K562 (cell line): Measurements from ENCODE around the gene PPP1R14B. TPM values are rescaled to one million over a fixed set of nuclear protein-coding genes. Genes with fewer than 3 reads are reported as not detected.
A peak's percentile ranks its signal among the peaks of the same experiment; 100 is the strongest.

Experiments used
- ATAC-seq: fragments of 200-7000 bp; cut with Tn5 transposase; 3 replicates; pipeline ENCODE4 v1.9.1; 2020; ENCODE audit warnings: moderate library complexity
- BruUV-seq: library from RNA; stranded (reverse); fragments of 400-500 nt; replicated peaks from 2 replicates; lab custom pipeline; 2021; lab: Mats Ljungman, UMichigan
- CTCF ChIA-PET: fragments of 300-600 bp; formaldehyde crosslinking; extraction: SDS; loops from one replicate; lab custom pipeline; 2021; ENCODE audit warnings: low intra/inter-chr PET ratio; lab: Yijun Ruan, JAX
- POLR2A ChIA-PET: fragments of 300-600, 350-650 bp; sonication (Branson Sonifier 250); formaldehyde crosslinking; extraction: SDS; loops from one replicate; lab custom pipeline; 2021; ENCODE audit warnings: antibody characterized with exemption, inconsistent platforms; lab: Yijun Ruan, JAX
- DNase-seq, 4 experiments: peaks; one replicate each; pipeline versions ENCODE4 v3.0.0 to v3.0.0-alpha.2; 2011 to 2018; ENCODE audit warnings: low spot score in 3 of 4, mixed read lengths in 3 of 4; ENCODE audit errors: extremely low read depth in 1 of 4
- FAIRE-seq: peaks from 2 replicates; lab custom pipeline; 2011; peaks lifted over from hg19 to GRCh38; lab: Jason Lieb, UNC
- H2AFZ ChIP-seq: 2 replicates; pipeline ENCODE4 v1.6.0; 2011; ENCODE audit warnings: low read depth, low read length, control low read depth, inconsistent platforms
- H3K27ac ChIP-seq: fragments of 200-600 bp; 3 replicates; pipeline ENCODE4 v1.8.0; 2011; ENCODE audit warnings: low read depth, mild to moderate bottlenecking, control low read depth, inconsistent platforms, low read length, moderate library complexity, mixed read lengths; ENCODE audit errors: extremely low read depth
- H3K27me3 ChIP-seq, 2 experiments: fragments of 300-600 bp in 1 of 2; 2 replicates in 1 of 2; 3 replicates in 1 of 2; pipeline versions ENCODE4 v1.6.0 to v1.8.0; 2011; ENCODE audit warnings: inconsistent platforms in 2 of 2, low read length in 2 of 2, mild to moderate bottlenecking in 1 of 2, mixed read lengths in 1 of 2, moderate library complexity in 1 of 2; ENCODE audit not compliant: control insufficient read depth in 2 of 2, insufficient read depth in 2 of 2
- H3K36me3 ChIP-seq: fragments of 300-600 bp; 3 replicates; pipeline ENCODE4 v1.8.0; 2011; ENCODE audit warnings: mild to moderate bottlenecking, low read length, inconsistent platforms; ENCODE audit not compliant: control insufficient read depth, insufficient read depth
- H3K4me1 ChIP-seq, 2 experiments: fragments of 200-600 bp in 1 of 2; replicated peaks in 1 of 2; 2 replicates in 1 of 2; 3 replicates in 1 of 2; pipeline versions ENCODE4 v1.5.1 to v1.8.0; 2011; ENCODE audit warnings: inconsistent platforms in 2 of 2, low read length in 2 of 2, mild to moderate bottlenecking in 1 of 2, mixed read lengths in 1 of 2, moderate library complexity in 1 of 2; ENCODE audit not compliant: control insufficient read depth in 2 of 2, insufficient read depth in 2 of 2
- H3K4me2 ChIP-seq: 2 replicates; pipeline ENCODE4 v1.6.1; 2011; ENCODE audit warnings: low read length, control low read depth, inconsistent platforms, mixed read lengths; ENCODE audit not compliant: insufficient read depth
- H3K4me3 ChIP-seq: fragments of 200-600 bp; sonication (generic), shearing (Covaris generic); 2 replicates; pipeline ENCODE4 v1.5.1; 2016; ENCODE audit warnings: control low read depth, inconsistent platforms
- H3K79me2 ChIP-seq: fragments of 200-600 bp; 3 replicates; pipeline ENCODE4 v1.8.0; 2011; ENCODE audit warnings: low read length, inconsistent platforms; ENCODE audit not compliant: control insufficient read depth, insufficient read depth
- H3K9ac ChIP-seq, 2 experiments: 2 replicates each; pipeline versions ENCODE4 v1.6.0 to v1.6.1; 2011; ENCODE audit warnings: low read depth in 2 of 2, low read length in 2 of 2, control low read depth in 1 of 2, inconsistent platforms in 1 of 2, mild to moderate bottlenecking in 1 of 2, mixed read lengths in 1 of 2; ENCODE audit not compliant: insufficient read depth in 1 of 2
- H3K9me1 ChIP-seq: one replicate; pipeline ENCODE4 v1.6.0; 2011; ENCODE audit warnings: inconsistent platforms, mild to moderate bottlenecking, low read length, moderate library complexity; ENCODE audit not compliant: control insufficient read depth, insufficient read depth
- H3K9me3 ChIP-seq: replicated peaks from 2 replicates; pipeline ENCODE4 v1.5.1; 2011; ENCODE audit warnings: low read depth, low read length, inconsistent platforms; ENCODE audit not compliant: control insufficient read depth, insufficient read depth
- H4K20me1 ChIP-seq: replicated peaks from 2 replicates; pipeline ENCODE4 v1.6.1; 2011; ENCODE audit warnings: low read length, inconsistent platforms, mixed read lengths; ENCODE audit not compliant: control insufficient read depth, insufficient read depth
- BHLHE40 ChIP-seq: IDR thresholded peaks from 2 replicates; pipeline ENCODE4 v1.6.1; 2011; ENCODE audit warnings: low read length, improper control_type of control experiment
- CGGBP1 ChIP-seq: fragments of 250-450 bp; sonication (Bioruptor Pico); IDR thresholded peaks from 2 replicates; pipeline ENCODE4 v1.9.0; 2021; ENCODE audit warnings: mild to moderate bottlenecking
- FOXM1 ChIP-seq, 2 experiments: fragments of 450-650 bp in 1 of 2; sonication (generic) in 1 of 2; formaldehyde crosslinking in 1 of 2; IDR thresholded peaks; 2 replicates each; pipeline versions ENCODE4 v1.6.1 to v1.9.0; 2017 to 2022; ENCODE audit warnings: low read depth in 2 of 2, mild to moderate bottlenecking in 2 of 2, missing genetic modification reagents in 1 of 2, moderate library complexity in 1 of 2
- MAZ ChIP-seq, 2 experiments: fragments of 450-650 bp in 1 of 2; sonication (generic) in 1 of 2; formaldehyde crosslinking; IDR thresholded peaks in 1 of 2; conservative IDR thresholded peaks in 1 of 2; 2 replicates each; pipeline versions ENCODE4 v1.4.0 to v1.5.0; 2020; ENCODE audit warnings: mild to moderate bottlenecking in 1 of 2, missing genetic modification reagents in 1 of 2
- MEF2A ChIP-seq: IDR thresholded peaks from 2 replicates; pipeline ENCODE4 v1.6.1; 2011; ENCODE audit warnings: low read depth, mild to moderate bottlenecking, low read length, moderate library complexity; ENCODE audit not compliant: control insufficient read depth
- NR2C2 ChIP-seq, 2 experiments: fragments of 200-800 bp in 1 of 2; sonication (Bioruptor generic) in 1 of 2; sonication (generic) in 1 of 2; formaldehyde crosslinking in 1 of 2; IDR thresholded peaks; 2 replicates each; pipeline versions ENCODE4 v1.6.1 to v1.8.0; 2016 to 2022; ENCODE audit warnings: mild to moderate bottlenecking in 1 of 2, missing compliant biosample characterization in 1 of 2, missing genetic modification characterization in 1 of 2, missing genetic modification reagents in 1 of 2
- RBM34 ChIP-seq: fragments of 200-400 bp; formaldehyde crosslinking; IDR thresholded peaks from 2 replicates; pipeline ENCODE4 v1.6.1; 2018; ENCODE audit warnings: low read length, borderline replicate concordance; ENCODE audit not compliant: insufficient read depth
- SIX5 ChIP-seq, 2 experiments: IDR thresholded peaks; 2 replicates each; pipeline ENCODE4 v1.6.1; 2011; ENCODE audit warnings: low read length in 2 of 2, borderline replicate concordance in 1 of 2, low read depth in 1 of 2, mild to moderate bottlenecking in 1 of 2, moderate library complexity in 1 of 2; ENCODE audit not compliant: insufficient read depth in 1 of 2
- TBP ChIP-seq: optimal IDR thresholded peaks from 2 replicates; pipeline ENCODE3; 2011; ENCODE audit warnings: low read depth, low read length, improper control_type of control experiment
- TFAM ChIP-seq: fragments of 250-450 bp; sonication (Bioruptor Pico); conservative IDR thresholded peaks from 2 replicates; pipeline ENCODE4 v1.5.0; 2021; ENCODE audit warnings: mild to moderate bottlenecking, moderate library complexity
- VEZF1 ChIP-seq: fragments of 200-800 bp; sonication (Bioruptor generic); IDR thresholded peaks from 2 replicates; pipeline ENCODE4 v1.6.1; 2017; ENCODE audit warnings: missing genetic modification characterization, missing compliant biosample characterization
- ZNF311 ChIP-seq: fragments of 250-450 bp; sonication (Bioruptor Pico); IDR thresholded peaks from 2 replicates; pipeline ENCODE4 v1.4.0; 2020; ENCODE audit warnings: mild to moderate bottlenecking, moderate library complexity
- WGBS: fragments of 100-300 bp; shearing (Covaris generic); methylation state at CpG from one replicate; pipeline ENCODE4 v1.1.6; 2016; ENCODE audit warnings: low coverage, mixed read lengths; ENCODE audit not compliant: insufficient coverage; ENCODE audit errors: missing lambda C conversion rate; 5-methylcytosine and 5-hydroxymethylcytosine counted together
- in situ Hi-C: fragments of 300-500 bp; cut with MboI; formaldehyde crosslinking; loops from 4 replicates; pipeline ENCODE4 v1.15.0; 2018; ENCODE audit warnings: inconsistent platforms, mixed read lengths
- intact Hi-C: fragments of 100-400 bp; cut with micrococcal nuclease; formaldehyde crosslinking; loops from 2 replicates; pipeline ENCODE4 v1.14.2; 2022
- polyA plus RNA-seq, 8 experiments: library from polyadenylated mRNA; depleted of rRNA in 4 of 8; stranded (reverse) in 5 of 8; unstranded in 3 of 8; fragments of >200 nt; fragmentation: Nextera tagmentation in 2 of 8; fragmentation: Illumina TruSeq in 1 of 8; extraction: Ambion mirVana in 2 of 8; extraction: Trizol in 1 of 8; gene quantifications; 2 replicates each; pipeline versions ENCODE4 v1.2.1 to v1.2.3, GENCODE V29; 2011 to 2014; ENCODE audit warnings: inconsistent platforms in 1 of 8, missing spikeins in 1 of 8
- total RNA-seq, 7 experiments: library from RNA; depleted of rRNA in 6 of 7; stranded (reverse); fragments of >200 nt in 6 of 7; fragmentation: Illumina TruSeq in 2 of 7; extraction: Trizol in 2 of 7; gene quantifications; 2 replicates each; pipeline versions ENCODE4 v1.2.1 to v1.2.3, GENCODE V29; 2011 to 2021; ENCODE audit warnings: low replicate concordance in 1 of 7
- TF ChIP-seq, protein P1 (sequence below), 2 experiments: IDR thresholded peaks; 2 replicates each; pipeline ENCODE4 v1.6.1; 2012; ENCODE audit warnings: improper control_type of control experiment in 2 of 2, low read depth in 2 of 2, low read length in 2 of 2, borderline replicate concordance in 1 of 2

The PPP1R14B gene
- total and polyA plus RNA-seq, 9 of the 15 experiments (the other 6 are each of a cell fraction or from before 2014, with no cell fraction given): 7.7 to 566 (median 212) TPM

DNA sequence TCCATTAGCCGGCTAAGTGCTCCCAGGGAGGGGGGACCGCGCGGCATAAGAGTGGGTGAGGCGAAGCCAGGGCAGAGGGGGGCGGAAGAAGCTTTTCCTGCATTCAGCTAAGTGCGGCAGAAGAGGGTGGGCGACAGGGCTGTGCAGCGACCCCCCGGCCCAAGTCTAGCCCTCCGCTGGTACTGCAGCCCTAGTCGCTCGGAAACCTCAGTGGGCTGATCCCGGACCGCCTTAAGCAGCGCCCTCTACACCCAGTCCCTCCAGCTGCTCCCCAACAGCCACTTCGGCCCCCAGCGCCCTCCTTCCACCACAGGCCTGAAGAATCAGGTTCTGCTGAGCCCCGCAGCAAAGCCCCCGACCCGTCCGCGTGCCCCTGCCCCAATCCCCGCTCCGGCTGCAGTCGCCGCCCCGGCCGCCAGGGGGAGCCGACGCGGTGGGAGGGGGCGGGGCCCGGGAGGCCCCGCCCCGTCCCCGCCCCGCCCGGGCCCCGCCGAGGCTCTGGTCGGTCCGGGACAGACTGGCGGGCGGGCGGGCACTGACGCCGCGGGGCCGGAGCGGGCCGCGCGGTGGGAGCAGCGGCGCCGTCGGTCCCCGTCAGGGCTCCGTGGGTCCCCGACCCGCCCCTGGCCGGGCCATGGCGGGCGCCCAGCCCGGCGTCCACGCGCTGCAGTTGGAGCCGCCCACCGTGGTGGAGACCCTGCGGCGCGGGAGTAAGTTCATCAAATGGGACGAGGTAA, 4.4 kb upstream of the PPP1R14B start, which contains the start of gene PLCB3:
Gene PLCB3, plus strand, starts transcription at position 515 of the 737 bp plus-strand sequence. Its CDS starts 120 bp downstream, at position 635.
- H3K36me3 ChIP-seq: peaks cover 32% of the 10 kb centered on the region; the same call in 2 of the 3 replicates
- no peaks in the 10 kb centered on the region for H3K9me1 ChIP-seq
- peak; percentile 60 to 92 (median 84) for DNase-seq
- H3K9ac ChIP-seq: peak within 1 kb of the TSS; percentile 84 to 95
- whole genome bisulfite sequencing: 0% methylated on average over 25 of the region's 75 CpGs
- H3K79me2 ChIP-seq: peaks cover 29% of the 10 kb centered on the region
- ATAC-seq: peak; percentile 60
- peak within 1 kb of the TSS; percentile 87 for H3K4me3 ChIP-seq
- intact Hi-C loops (no loop called here), in situ Hi-C loops (no loop called here)
- ChIA-PET CTCF (interaction anchor here (0.6 to 0.7 kb wide), 2 partner anchors 49 to 1345 kb away, joined by 3 read pairs; partner anchors contain the start of gene CATSPERZ), POLR2A (interaction anchor here (1.0 to 7.8 kb wide), 6 partner anchors 8 to 45 kb away, joined by 3 to 58 read pairs (median 7); partner anchors contain the start of gene FERMT3)
- H2AFZ ChIP-seq: peak within 1 kb of the TSS; percentile 94
- FAIRE-seq: no peak
- peak within 1 kb of the TSS; percentile 88 for H3K4me2 ChIP-seq
- no peaks in the 10 kb centered on the region for H3K9me3 ChIP-seq
- peaks cover 30 to 87% of the 10 kb centered on the region in 2 experiments for H3K4me1 ChIP-seq
- no peaks in the 10 kb centered on the region for H3K27me3 ChIP-seq
- peaks cover 7% of the 10 kb centered on the region for H4K20me1 ChIP-seq
- TSS peak; percentile 49 for BruUV-seq
- peak within 1 kb of the TSS; percentile 80 for H3K27ac ChIP-seq
- TF ChIP-seq TBP (peak; percentile 29), MAZ (CRISPR knock-in tag; conservative IDR thresholded peaks at IDR 0.05 in 1 of 2, IDR thresholded peaks at IDR 0.05 in 1 of 2) (peak; percentile 71 to 78), ZNF311 (CRISPR knock-in tag) (no peak), BHLHE40 (no peak), SIX5 (IDR thresholded peaks at IDR 0.05; ENCODE audit: borderline replicate concordance in 1 of 2, insufficient read depth in 1 of 2, low read depth in 1 of 2, low read length in 2 of 2) (no peak), VEZF1 (peak; percentile 77), RBM34 (no peak), NR2C2 (CRISPR knock-in tag; IDR thresholded peaks at IDR 0.05) (no peak), NR2C2 (tag; IDR thresholded peaks at IDR 0.05) (peak; percentile 15; the same call in 1 of the 2 replicates), CGGBP1 (CRISPR knock-in tag) (no peak), TFAM (no peak), FOXM1 (IDR thresholded peaks at IDR 0.05; ENCODE audit: low read depth) (no peak), FOXM1 (CRISPR knock-in tag; IDR thresholded peaks at IDR 0.05; ENCODE audit: low read depth) (peak; percentile 71; the same call in 1 of the 2 replicates), MEF2A (0 out of 2 replicates have a peak, but pooled peaks have one; percentile 22)
- TF ChIP-seq, protein P1, sequence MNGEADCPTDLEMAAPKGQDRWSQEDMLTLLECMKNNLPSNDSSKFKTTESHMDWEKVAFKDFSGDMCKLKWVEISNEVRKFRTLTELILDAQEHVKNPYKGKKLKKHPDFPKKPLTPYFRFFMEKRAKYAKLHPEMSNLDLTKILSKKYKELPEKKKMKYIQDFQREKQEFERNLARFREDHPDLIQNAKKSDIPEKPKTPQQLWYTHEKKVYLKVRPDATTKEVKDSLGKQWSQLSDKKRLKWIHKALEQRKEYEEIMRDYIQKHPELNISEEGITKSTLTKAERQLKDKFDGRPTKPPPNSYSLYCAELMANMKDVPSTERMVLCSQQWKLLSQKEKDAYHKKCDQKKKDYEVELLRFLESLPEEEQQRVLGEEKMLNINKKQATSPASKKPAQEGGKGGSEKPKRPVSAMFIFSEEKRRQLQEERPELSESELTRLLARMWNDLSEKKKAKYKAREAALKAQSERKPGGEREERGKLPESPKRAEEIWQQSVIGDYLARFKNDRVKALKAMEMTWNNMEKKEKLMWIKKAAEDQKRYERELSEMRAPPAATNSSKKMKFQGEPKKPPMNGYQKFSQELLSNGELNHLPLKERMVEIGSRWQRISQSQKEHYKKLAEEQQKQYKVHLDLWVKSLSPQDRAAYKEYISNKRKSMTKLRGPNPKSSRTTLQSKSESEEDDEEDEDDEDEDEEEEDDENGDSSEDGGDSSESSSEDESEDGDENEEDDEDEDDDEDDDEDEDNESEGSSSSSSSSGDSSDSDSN (IDR thresholded peaks at IDR 0.05; ENCODE audit: borderline replicate concordance in 1 of 2, low read depth in 2 of 2, low read length in 2 of 2): 0 out of 4 replicates have a peak, but pooled peaks of 1 of the 2 experiments have one; percentile 29
